PC-3 (cell line): ENCODE measurements around the gene CLASP1. TPM values are rescaled to one million over a fixed set of nuclear protein-coding genes. Genes with fewer than 3 reads are reported as not detected.

Experiments used
- ATAC-seq: fragments of 200-7000 bp; cut with Tn5 transposase; 2 replicates; pipeline ENCODE4 v1.9.1; 2020; ENCODE audit warnings: mild to moderate bottlenecking, moderate library complexity
- BruUV-seq: library from RNA; stranded (reverse); fragments of 400-500 nt; replicated peaks from 2 replicates; lab custom pipeline; 2021; lab: Mats Ljungman, UMichigan
- CTCF ChIA-PET: fragments of 300-600 bp; sonication (Branson Sonifier 250); formaldehyde crosslinking; loops from one replicate; lab custom pipeline; 2022; ENCODE audit warnings: antibody characterized with exemption; lab: Charles Lee
- POLR2A ChIA-PET: fragments of 300-600 bp; sonication (Branson Sonifier 250); formaldehyde crosslinking; loops from one replicate; lab custom pipeline; 2022; ENCODE audit warnings: antibody characterized with exemption; ENCODE audit not compliant: unreplicated experiment; lab: Charles Lee
- DNase-seq: peaks from one replicate; pipeline ENCODE4 v3.0.0-alpha.2; 2015
- H2AFZ ChIP-seq: fragments of 300-600 bp; sonication (generic); 2 replicates; pipeline ENCODE4 v1.6.0; 2016; ENCODE audit warnings: antibody characterized with exemption, low read length
- H3F3A ChIP-seq: fragments of 300-600 bp; sonication (generic); one replicate; pipeline ENCODE4 v1.6.0; 2017; ENCODE audit warnings: antibody characterized with exemption, low read length, control low read depth, mild to moderate bottlenecking; ENCODE audit not compliant: unreplicated experiment
- H3K27ac ChIP-seq: fragments of 300-600 bp; sonication (generic); 2 replicates; pipeline ENCODE4 v1.5.1; 2016; ENCODE audit warnings: mild to moderate bottlenecking, low read length
- H3K27me3 ChIP-seq: fragments of 300-600 bp; sonication (generic); 2 replicates; pipeline ENCODE4 v1.6.1; 2016; ENCODE audit warnings: low read length, mixed read lengths
- H3K36me3 ChIP-seq: fragments of 300-600 bp; sonication (generic); 2 replicates; pipeline ENCODE4 v1.6.1; 2016; ENCODE audit warnings: low read depth, mixed run types, low read length, mixed read lengths
- H3K4me1 ChIP-seq: fragments of 300-600 bp; sonication (generic); 2 replicates; pipeline ENCODE4 v1.5.1; 2016; ENCODE audit warnings: low read length; ENCODE audit not compliant: insufficient read depth
- H3K4me2 ChIP-seq: fragments of 300-600 bp; sonication (generic); 2 replicates; pipeline ENCODE4 v1.6.0; 2016; ENCODE audit warnings: low read length
- H3K4me3 ChIP-seq: fragments of 300-600 bp; sonication (generic); 2 replicates; pipeline ENCODE4 v1.5.1; 2016; ENCODE audit warnings: mild to moderate bottlenecking, low read length, mixed read lengths
- H3K79me2 ChIP-seq: fragments of 300-600 bp; sonication (generic); 2 replicates; pipeline ENCODE4 v1.6.1; 2017; ENCODE audit warnings: low read length, mixed read lengths
- H3K9ac ChIP-seq: fragments of 300-600 bp; sonication (generic); 2 replicates; pipeline ENCODE4 v1.6.0; 2016; ENCODE audit warnings: mild to moderate bottlenecking, low read length
- H3K9me2 ChIP-seq: fragments of 300-600 bp; sonication (generic); replicated peaks from 2 replicates; pipeline ENCODE4 v1.6.1; 2016; ENCODE audit warnings: mixed run types, low read length, mixed read lengths
- H3K9me3 ChIP-seq: fragments of 300-600 bp; sonication (generic); 2 replicates; pipeline ENCODE4 v1.6.1; 2016; ENCODE audit warnings: low read length, mixed read lengths
- H4K20me1 ChIP-seq: fragments of 300-600 bp; sonication (generic); 2 replicates; pipeline ENCODE4 v1.6.1; 2016; ENCODE audit warnings: low read length, mixed read lengths
- CTCF ChIP-seq: fragments of 300-600 bp; sonication (generic); conservative IDR thresholded peaks from 2 replicates; pipeline ENCODE4 v1.5.1; 2017; ENCODE audit warnings: antibody characterized with exemption, low read depth, mild to moderate bottlenecking, low read length
- EZH2 ChIP-seq: fragments of 300-600 bp; sonication (generic); IDR thresholded peaks from one replicate; pipeline ENCODE4 v1.6.1; 2017; ENCODE audit warnings: antibody characterized with exemption, mild to moderate bottlenecking, low read length; ENCODE audit not compliant: unreplicated experiment
- EZH2phosphoT487 ChIP-seq: fragments of 300-600 bp; sonication (generic); IDR thresholded peaks from 2 replicates; pipeline ENCODE4 v1.6.1; 2018; ENCODE audit warnings: mild to moderate bottlenecking, antibody characterized with exemption, low read length, borderline replicate concordance
- intact Hi-C: fragments of 100-400 bp; cut with micrococcal nuclease; formaldehyde crosslinking; loops from 2 replicates; pipeline ENCODE4 v1.9.0; 2023
- total RNA-seq: library from RNA; depleted of rRNA; stranded (reverse); fragments of >200 nt; gene quantifications from 2 replicates; pipeline ENCODE4 v1.2.3, GENCODE V29; 2014

Gene CLASP1
- total RNA-seq, 1 experiment from 2014 or later: 24.3 TPM

GRCh38 chr2:121534007-121534406, 115.3 kb downstream of the CLASP1 start:
- H3K36me3 ChIP-seq: no peaks in the 10 kb centered on the region
- intact Hi-C loops: no loop called here
- H3K9me2 ChIP-seq: no peaks in the 10 kb centered on the region
- no peak overlapping the region for H3K4me3 ChIP-seq
- BruUV-seq: no TSS peak
- H3K4me1 ChIP-seq: peaks cover 22% of the 10 kb centered on the region
- H3K79me2 ChIP-seq: peaks cover 58% of the 10 kb centered on the region
- H3K27ac ChIP-seq: no peak overlapping the region
- TF ChIP-seq EZH2 (no peak), CTCF (no peak), EZH2phosphoT487 (no peak)
- ChIA-PET POLR2A (no interaction called here), CTCF (no interaction called here)
- H3K9me3 ChIP-seq: no peaks in the 10 kb centered on the region
- H3K9ac ChIP-seq: no peak overlapping the region
- H2AFZ ChIP-seq: no peak overlapping the region
- H3K27me3 ChIP-seq: no peaks in the 10 kb centered on the region
- no peak overlapping the region for H3K4me2 ChIP-seq
- ATAC-seq (no peak), DNase-seq (no peak)
- peaks cover 7% of the 10 kb centered on the region for H3F3A ChIP-seq
- H4K20me1 ChIP-seq: no peaks in the 10 kb centered on the region

GRCh38 chr2:121532894-121533293, 116.4 kb downstream of the CLASP1 start:
- Histone ChIP-seq H3K79me2 (peaks cover 58% of the 10 kb centered on the region), H2AFZ (no peak overlapping the region), H3K9me3 (no peaks in the 10 kb centered on the region), H3K27ac (peak overlapping the region; percentile 11; the same call in 1 of the 2 replicates), H3F3A (peaks cover 7% of the 10 kb centered on the region), H3K4me2 (peak overlapping the region; percentile 94; the same call in 1 of the 2 replicates), H3K4me3 (no peak overlapping the region), H3K27me3 (no peaks in the 10 kb centered on the region), H3K9me2 (no peaks in the 10 kb centered on the region), H3K9ac (no peak overlapping the region), H4K20me1 (no peaks in the 10 kb centered on the region), H3K4me1 (peaks cover 29% of the 10 kb centered on the region), H3K36me3 (no peaks in the 10 kb centered on the region)
- no TSS peak for BruUV-seq
- ATAC-seq: no peak
- TF ChIP-seq CTCF (no peak), EZH2phosphoT487 (no peak), EZH2 (no peak)
- CTCF ChIA-PET: interaction anchor here (0.5 to 0.7 kb wide), 2 partner anchors 186 to 442 kb away, joined by 4 to 7 read pairs; no protein-coding TSS in a partner anchor
- DNase-seq: peak; percentile 47
- intact Hi-C loops: no loop called here
- POLR2A ChIA-PET: interaction anchor here (0.6 kb wide), 1 partner anchor 178 kb away, joined by 4 read pairs; no protein-coding TSS in a partner anchor

DNA sequence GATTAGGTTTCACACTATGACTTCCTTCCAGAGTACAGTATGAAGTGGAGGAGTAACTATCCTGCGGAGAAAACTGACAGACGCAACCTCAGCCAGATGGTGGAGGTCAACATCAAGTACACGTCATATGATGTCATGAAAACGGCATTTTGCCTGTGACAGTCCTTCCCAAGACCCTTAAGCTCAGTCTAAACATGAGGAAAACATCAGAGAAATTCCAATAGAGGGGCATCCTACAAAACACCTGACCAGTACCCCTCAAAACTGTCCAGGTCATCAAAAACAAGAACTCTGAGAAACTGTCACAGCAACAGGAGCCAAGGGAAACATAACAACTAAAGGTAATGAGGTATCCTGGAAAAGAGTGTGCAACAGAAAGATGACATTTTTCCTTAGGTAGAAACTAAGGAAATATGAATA, 116.9 kb downstream of the CLASP1 start:
- peaks cover 7% of the 10 kb centered on the region for H3F3A ChIP-seq
- peak overlapping the region; percentile 20 for H3K27ac ChIP-seq
- 0 out of 2 replicates have a peak, but pooled peaks cover 1% of the 10 kb centered on the region for H3K36me3 ChIP-seq
- no peaks in the 10 kb centered on the region for H3K9me3 ChIP-seq
- intact Hi-C loops: no loop called here
- no peak overlapping the region for H2AFZ ChIP-seq
- ATAC-seq (no peak), DNase-seq (no peak)
- no peaks in the 10 kb centered on the region for H3K9me2 ChIP-seq
- no TSS peak for BruUV-seq
- peaks cover 55% of the 10 kb centered on the region for H3K79me2 ChIP-seq
- no peak for TF ChIP-seq CTCF
- no peak for TF ChIP-seq EZH2
- no peak for TF ChIP-seq EZH2phosphoT487
- ChIA-PET CTCF (interaction anchor here (0.6 kb wide), 1 partner anchor 184 kb away, joined by 3 read pairs; no protein-coding TSS in a partner anchor), POLR2A (interaction anchor here (0.6 to 0.7 kb wide), 2 partner anchors 179 to 943 kb away, joined by 3 to 4 read pairs; no protein-coding TSS in a partner anchor)
- no peak overlapping the region for H3K9ac ChIP-seq
- H3K4me2 ChIP-seq: peak overlapping the region; percentile 94
- no peaks in the 10 kb centered on the region for H3K27me3 ChIP-seq
- H4K20me1 ChIP-seq: no peaks in the 10 kb centered on the region
- no peak overlapping the region; the same call in 1 of the 2 replicates for H3K4me3 ChIP-seq
- H3K4me1 ChIP-seq: peaks cover 29% of the 10 kb centered on the region
